Activated CD8-positive, alpha-beta memory T cell treated with anti-CD3 and anti-CD28 coated beads, Interleukin-2, amount 50 U/mL, for 48 hours (primary cell): ENCODE results near the gene MAP4K3.

Experiments used
- DNase-seq: peaks from one replicate; pipeline ENCODE4 v3.0.0-alpha.2; 2020

MAP4K3 gene

GRCh38 chr2:39436592-39437521, at the start of gene MAP4K3:
MAP4K3 (minus strand) TSS chr2:39437285; CDS start chr2:39436987, 298 bp downstream.
- DNase-seq = peak; percentile 89

- DNase-seq = no peak
These were observed 49.0 kb upstream of the MAP4K3 start for GRCh38 chr2:39486071-39486470.

- DNase-seq = no peak
These were observed 47.8 kb upstream of the MAP4K3 start for GRCh38 chr2:39484620-39485495.

- DNase-seq = no peak
These were observed 47.1 kb upstream of the MAP4K3 start for GRCh38 chr2:39484206-39484605.

- DNase-seq = no peak
These were observed 46.4 kb upstream of the MAP4K3 start for GRCh38 chr2:39483534-39483933.

GRCh38 chr2:39481611-39482010, 44.5 kb upstream of the MAP4K3 start:
- no peak for DNase-seq

- no peak for DNase-seq
These were observed 42.6 kb upstream of the MAP4K3 start for GRCh38 chr2:39479696-39480095.

- DNase-seq = no peak
These were observed 42.1 kb upstream of the MAP4K3 start for GRCh38 chr2:39479053-39479670.

GRCh38 chr2:39476524-39476923, 39.4 kb upstream of the MAP4K3 start:
- no peak for DNase-seq

- DNase-seq = no peak
These were observed 37.9 kb upstream of the MAP4K3 start for GRCh38 chr2:39475006-39475405.

- no peak for DNase-seq
These were observed 33.5 kb upstream of the MAP4K3 start for GRCh38 chr2:39470580-39470979.

- DNase-seq = no peak
These were observed 32.7 kb upstream of the MAP4K3 start for GRCh38 chr2:39469807-39470206.

- DNase-seq = no peak
These were observed 31.7 kb upstream of the MAP4K3 start for GRCh38 chr2:39468579-39469451.

- no peak for DNase-seq
These were observed 29.2 kb upstream of the MAP4K3 start for GRCh38 chr2:39466311-39466710.

- no peak for DNase-seq
These were observed 27.8 kb upstream of the MAP4K3 start for GRCh38 chr2:39464864-39465263.

GRCh38 chr2:39455826-39456225, 18.7 kb upstream of the MAP4K3 start:
- no peak for DNase-seq

GRCh38 chr2:39452396-39452795, 15.3 kb upstream of the MAP4K3 start:
- DNase-seq = no peak

- no peak for DNase-seq
These were observed 14.9 kb upstream of the MAP4K3 start for GRCh38 chr2:39451954-39452353.

- no peak for DNase-seq
These were observed 11.1 kb upstream of the MAP4K3 start for GRCh38 chr2:39448169-39448502.

GRCh38 chr2:39447266-39448168, 10.4 kb upstream of the MAP4K3 start:
- no peak for DNase-seq

- no peak for DNase-seq
These were observed 8.8 kb upstream of the MAP4K3 start for GRCh38 chr2:39445934-39446333.
